ACHN (cell line): ENCODE results near the gene TTC27.
"Not testable (repeated sequence)": the region's sequence is repeated elsewhere in the genome, so short reads cannot be mapped to it uniquely, and the experiment has no call there.

Source experiments
- DNase-seq: peaks from one replicate; pipeline ENCODE4 v3.0.0-alpha.2; 2015
- in situ Hi-C: cut with HindIII; loops from 2 replicates; pipeline ENCODE4 v1.10.0; 2017; ENCODE audit warnings: low sequenced_read_pairs, low pct_ligation_motif_present, low pct_unique_long_range_greater_than_20kb

TTC27 gene

GRCh38 chr2:32743480-32744236 lies 115.8 kb downstream of the TTC27 start:
- in situ Hi-C loops: no loop called here
- no peak for DNase-seq

DNA sequence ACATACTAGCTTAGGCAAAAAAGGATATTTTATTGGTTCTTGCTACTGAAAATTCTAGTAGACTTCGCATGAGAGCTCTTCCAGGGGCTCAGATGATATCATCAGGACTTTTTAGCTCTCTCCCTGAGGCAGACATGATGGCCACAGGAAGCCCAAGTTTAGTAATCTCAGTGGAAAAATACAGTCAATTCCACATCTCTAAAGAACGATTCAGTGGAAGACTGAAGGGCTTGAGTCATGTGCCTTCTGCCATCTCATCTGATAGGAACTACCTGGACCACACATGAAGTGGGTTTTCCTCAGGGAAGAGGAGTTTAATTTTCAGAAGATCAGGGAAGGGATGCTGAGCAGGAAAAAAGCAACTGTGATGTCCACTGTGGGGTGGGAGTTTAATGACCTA lies 117.3 kb downstream of the TTC27 start:
- in situ Hi-C loops: no loop called here
- no peak for DNase-seq

DNA sequence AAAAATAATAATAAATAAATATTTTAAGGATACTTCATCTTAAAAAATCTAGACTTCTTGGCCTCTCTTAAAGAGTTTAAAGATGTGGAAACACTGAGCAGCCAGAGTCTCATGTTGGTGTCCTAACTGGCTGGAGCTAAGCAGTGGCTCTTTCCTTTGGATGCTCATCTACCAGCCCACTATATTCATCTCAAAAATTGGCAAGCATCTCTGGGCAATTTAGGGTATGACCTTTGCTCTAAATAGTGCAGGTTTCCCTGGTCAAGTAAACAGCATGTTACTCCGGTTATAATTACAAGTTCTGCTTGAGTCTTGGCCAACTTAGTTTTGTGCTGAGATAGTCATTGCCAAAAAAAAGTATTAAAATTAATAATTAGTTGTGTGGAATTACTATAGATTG lies 117.8 kb downstream of the TTC27 start:
- in situ Hi-C loops: no loop called here
- DNase-seq: no peak

DNA sequence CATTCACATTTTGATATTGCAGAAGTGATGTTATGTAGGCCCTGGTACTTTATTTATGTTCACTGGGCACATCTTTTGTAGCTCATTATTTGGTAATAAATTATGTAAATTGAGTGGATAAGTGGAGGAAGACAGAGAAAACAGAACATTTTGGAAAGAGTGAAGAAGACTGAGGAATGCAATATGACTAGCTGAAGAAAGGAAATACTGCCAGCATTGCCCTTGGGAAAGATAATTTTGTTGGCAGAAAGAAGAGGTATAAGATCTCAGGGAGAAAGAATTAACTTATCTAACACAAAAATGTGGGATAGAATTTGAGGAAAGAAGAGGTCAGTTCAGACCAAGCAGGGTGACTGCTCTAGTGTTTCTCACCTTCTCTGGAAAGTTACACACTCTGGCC lies 118.8 kb downstream of the TTC27 start:
- DNase-seq: no peak
- in situ Hi-C loops: no loop called here

- no peak for DNase-seq
- in situ Hi-C loops: no loop called here
Measured at GRCh38 chr2:32748158-32748557, 120.3 kb downstream of the TTC27 start.

DNA sequence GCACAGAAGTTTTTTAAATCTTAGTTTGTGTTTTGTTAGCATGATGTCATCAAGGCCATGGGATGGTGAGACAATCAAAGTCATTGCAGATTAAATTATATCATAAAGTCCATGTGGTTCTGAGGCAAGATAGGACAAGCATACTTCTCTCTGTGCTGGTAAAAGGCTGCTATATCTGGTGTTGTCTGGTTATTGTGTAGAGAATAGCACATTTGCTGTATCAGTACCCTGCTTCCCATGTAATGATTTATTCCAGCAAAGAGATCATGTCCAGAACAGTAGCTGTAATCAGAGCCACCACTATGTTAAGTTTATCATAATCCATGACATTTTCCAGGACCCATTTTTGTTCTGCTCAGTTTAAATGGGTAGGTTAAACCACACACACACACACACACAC lies 123.0 kb downstream of the TTC27 start:
- in situ Hi-C loops: no loop called here
- no peak for DNase-seq

- in situ Hi-C loops: no loop called here
- DNase-seq: no peak
Measured at GRCh38 chr2:32752205-32752604, 124.4 kb downstream of the TTC27 start.

DNA sequence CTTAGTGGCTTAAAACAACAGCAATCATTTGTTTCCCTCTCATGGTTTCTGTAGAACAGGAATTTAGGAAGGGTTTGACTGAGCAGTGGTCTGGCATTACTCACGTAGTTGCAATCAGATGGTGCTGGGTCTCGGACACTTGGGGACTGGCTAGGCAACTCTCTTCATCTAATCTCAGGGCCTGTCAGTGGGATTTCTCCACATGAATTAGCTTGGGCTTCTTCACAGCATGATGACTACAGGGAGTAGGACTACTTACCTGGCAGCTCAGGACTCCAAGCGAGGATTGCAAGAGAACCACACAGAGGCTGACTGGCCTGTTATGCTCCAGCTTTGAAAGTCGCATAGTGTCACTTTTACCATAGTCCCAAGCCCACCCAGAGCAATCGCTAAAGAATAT lies 125.1 kb downstream of the TTC27 start:
- DNase-seq: no peak
- in situ Hi-C loops: no loop called here

GRCh38 chr2:32754676-32755075 lies 126.8 kb downstream of the TTC27 start:
- in situ Hi-C loops, DNase-seq: not testable (repeated sequence)

DNA sequence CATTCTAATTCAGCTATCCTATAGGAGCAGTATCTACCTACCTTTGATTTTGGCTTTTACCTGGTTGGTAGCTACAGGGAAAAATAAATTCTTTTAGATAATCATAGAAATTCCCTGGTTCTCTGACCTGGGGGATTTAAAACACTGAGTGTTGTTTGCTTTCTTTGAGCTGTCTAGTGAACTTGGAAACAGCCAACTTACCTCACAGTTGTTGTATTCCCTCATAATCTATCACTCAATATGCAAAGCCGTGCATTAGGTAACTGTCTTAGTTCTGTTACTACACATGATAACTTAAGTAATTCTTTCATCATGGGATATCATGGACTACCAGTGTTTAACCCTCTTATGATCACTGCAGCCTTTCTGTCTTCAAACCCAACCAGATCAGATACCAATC lies 127.8 kb downstream of the TTC27 start:
- DNase-seq: no peak
- in situ Hi-C loops: no loop called here

- in situ Hi-C loops: no loop called here
- no peak for DNase-seq
Measured at GRCh38 chr2:32756074-32756727, 128.4 kb downstream of the TTC27 start.

GRCh38 chr2:32758232-32758631 lies 130.4 kb downstream of the TTC27 start:
- in situ Hi-C loops: no loop called here
- no peak for DNase-seq

DNA sequence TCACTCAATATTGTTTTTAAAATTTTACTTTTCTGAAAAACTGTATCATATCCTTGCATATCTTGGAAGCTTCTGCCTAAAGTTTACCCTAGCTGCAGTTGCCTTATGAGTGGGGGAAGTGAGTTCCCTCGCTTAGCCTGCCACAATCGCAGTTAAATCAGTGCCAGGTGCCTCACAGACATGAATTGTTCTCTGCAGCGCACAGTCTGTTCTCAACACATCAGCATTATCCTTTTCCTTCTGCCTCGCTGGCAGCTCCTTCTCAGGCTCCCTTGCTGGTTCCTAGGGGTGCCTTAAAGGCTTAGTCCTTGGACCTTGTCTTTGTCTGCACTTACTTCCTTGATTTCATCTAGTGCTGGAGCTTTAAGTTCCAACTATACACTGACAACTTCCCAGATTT lies 132.8 kb downstream of the TTC27 start:
- no peak for DNase-seq
- in situ Hi-C loops: no loop called here

DNA sequence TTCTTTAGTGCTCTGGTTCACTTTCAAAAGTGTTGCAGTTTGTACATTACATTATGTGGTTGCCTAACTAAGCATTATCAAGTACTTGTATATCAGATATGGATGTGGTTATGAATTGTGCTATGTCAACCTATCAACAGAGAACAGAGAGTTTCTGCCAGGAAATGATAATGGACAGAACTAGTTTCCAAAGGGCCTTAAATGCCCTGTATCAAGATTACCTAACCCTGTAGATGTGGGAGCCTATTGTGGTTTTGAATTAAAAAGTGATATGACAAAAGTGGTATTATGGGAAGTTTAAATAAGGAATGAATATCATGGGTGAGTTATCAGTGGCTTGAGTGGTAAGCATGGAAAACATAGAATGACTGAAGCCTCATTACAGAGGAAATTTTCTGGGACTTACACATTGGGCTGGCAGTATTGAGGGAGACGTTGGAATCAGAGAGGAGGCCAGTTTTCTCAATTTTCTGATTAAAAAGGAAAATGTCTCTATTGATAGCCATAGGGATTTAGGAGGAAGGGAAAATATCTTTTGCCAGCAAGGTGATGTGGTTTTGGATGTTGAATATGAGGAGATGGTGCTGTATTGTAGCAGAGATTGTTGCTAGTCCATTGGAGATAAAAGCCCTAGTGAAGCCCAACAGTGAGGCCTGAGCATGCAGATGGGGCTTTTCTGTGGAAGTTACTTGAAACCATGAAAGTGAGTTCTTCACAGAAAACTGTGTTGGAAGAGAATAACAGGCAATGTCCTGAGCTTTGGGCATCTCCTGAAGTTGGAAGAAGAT lies 140.7 kb downstream of the TTC27 start:
- in situ Hi-C loops: no loop called here
- no peak for DNase-seq

- in situ Hi-C loops: no loop called here
- no peak for DNase-seq
Measured at GRCh38 chr2:32770360-32770759, 142.5 kb downstream of the TTC27 start.

DNA sequence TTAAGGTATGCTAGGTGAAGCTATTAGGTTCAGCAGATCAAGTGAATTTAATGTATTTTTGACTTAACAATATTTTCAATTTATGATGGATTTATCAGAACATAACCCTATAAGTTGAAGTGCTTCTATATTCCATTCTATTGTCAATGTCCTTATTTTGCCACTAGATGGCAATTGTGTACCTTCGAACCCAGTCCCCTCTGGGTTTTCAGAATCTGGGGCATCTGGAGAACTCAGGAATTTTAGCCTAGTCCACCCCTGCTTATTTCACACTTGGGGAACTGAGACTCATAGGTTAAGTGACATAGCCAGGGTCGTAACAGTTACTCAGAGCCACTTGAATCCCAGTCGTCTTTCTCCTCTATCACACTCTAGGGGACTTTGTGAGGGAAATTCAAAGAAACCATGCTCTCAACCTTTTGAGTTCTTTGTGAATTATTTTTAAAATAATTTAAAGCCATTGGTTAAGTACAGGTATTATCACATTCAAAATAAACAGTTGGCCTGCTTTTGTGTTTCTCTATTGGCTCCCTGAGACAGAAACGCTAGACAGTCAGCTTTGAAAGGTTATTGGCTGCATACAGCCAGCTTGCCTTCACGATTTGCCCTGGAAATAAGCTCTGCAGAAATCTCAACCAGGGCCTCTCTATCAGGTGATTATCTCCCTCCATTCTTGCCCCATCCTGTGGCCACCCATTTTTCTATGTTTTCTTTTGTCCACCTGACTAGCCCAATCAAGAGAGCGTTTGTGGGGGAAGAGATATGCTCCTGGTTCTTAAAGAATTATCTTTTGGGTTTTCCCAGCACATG lies 145.0 kb downstream of the TTC27 start:
- peak; percentile 45 for DNase-seq
- in situ Hi-C loops: no loop called here

GRCh38 chr2:32773448-32773808 lies 145.6 kb downstream of the TTC27 start:
- in situ Hi-C loops: no loop called here
- no peak for DNase-seq

DNA sequence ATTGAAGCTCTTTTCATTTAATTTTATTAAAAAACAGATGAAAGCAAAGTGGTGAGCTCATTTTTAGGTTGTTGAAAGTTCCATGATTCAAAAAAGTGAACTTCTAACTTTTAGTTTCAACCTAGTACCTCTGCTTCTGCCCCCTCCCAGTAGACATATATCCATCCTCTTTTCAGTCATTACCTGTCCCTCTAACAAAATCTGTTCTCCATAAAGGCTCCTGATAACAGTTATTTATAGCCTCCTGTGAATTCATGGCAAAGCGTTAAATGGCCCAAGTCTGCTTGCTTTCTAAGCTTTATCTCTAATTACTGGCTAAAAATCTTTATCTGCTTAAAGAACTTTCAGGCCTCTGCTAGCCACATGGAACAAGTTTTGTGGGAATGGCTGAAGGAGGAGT lies 148.1 kb downstream of the TTC27 start:
- in situ Hi-C loops: no loop called here
- no peak for DNase-seq

GRCh38 chr2:32777714-32778113 lies 149.9 kb downstream of the TTC27 start:
- DNase-seq: no peak
- in situ Hi-C loops: no loop called here
